Suprapubic skin (tissue), 4 donors: ENCODE measurements around the gene CACNA1I. TPM values are rescaled to one million over a fixed set of nuclear protein-coding genes. Genes with fewer than 3 reads are reported as not detected.

Experiments used
- DNase-seq, 2 donors: peaks; one replicate each; pipeline ENCODE4 v3.0.0-alpha.2; 2019; ENCODE audit warnings: low spot score in 2 of 2
- H3K27ac ChIP-seq: fragments of 200-600 bp; sonication (generic); one replicate; pipeline ENCODE4 v1.5.1; 2019
- H3K27me3 ChIP-seq: fragments of 200-600 bp; sonication (generic); one replicate; pipeline ENCODE4 v1.5.1; 2019
- H3K36me3 ChIP-seq: fragments of 200-600 bp; sonication (generic); one replicate; pipeline ENCODE4 v1.5.1; 2019
- H3K4me1 ChIP-seq: fragments of 200-600 bp; sonication (generic); one replicate; pipeline ENCODE4 v1.5.1; 2019
- H3K4me3 ChIP-seq: fragments of 200-600 bp; sonication (generic); one replicate; pipeline ENCODE4 v1.5.1; 2019; ENCODE audit warnings: mild to moderate bottlenecking
- H3K9me3 ChIP-seq: fragments of 200-600 bp; sonication (generic); one replicate; pipeline ENCODE4 v1.5.1; 2019
- EP300 ChIP-seq: sonication (generic); formaldehyde crosslinking; IDR thresholded peaks from one replicate; pipeline ENCODE4 v1.6.1; 2017; ENCODE audit warnings: antibody characterized with exemption
- POLR2A ChIP-seq, 2 donors: fragments of 450-650 bp; IDR thresholded peaks; one replicate each; pipeline ENCODE4 v1.6.1; 2017; ENCODE audit warnings: antibody characterized with exemption in 2 of 2, mild to moderate bottlenecking in 2 of 2, moderate library complexity in 2 of 2
- POLR2AphosphoS5 ChIP-seq, 3 donors: sonication (generic); formaldehyde crosslinking; IDR thresholded peaks; one replicate each; pipeline ENCODE4 v1.6.1; 2017; ENCODE audit warnings: antibody characterized with exemption in 3 of 3
- WGBS: methylation state at CpG from one replicate; pipeline ENCODE4 v1.1.5; 2018; 5-methylcytosine and 5-hydroxymethylcytosine counted together
- total RNA-seq, 4 donors: library from RNA; depleted of rRNA; stranded (reverse); fragments of >200 nt; gene quantifications; one replicate each; pipeline ENCODE4 v1.1.0, GENCODE V29; 2016
- TF ChIP-seq, protein P1 (sequence below), 2 donors: fragments of 200-600 bp in 1 of 2; fragments of 450-650 bp in 1 of 2; sonication (generic) in 1 of 2; IDR thresholded peaks; one replicate each; pipeline ENCODE4 v1.5.1; 2016 to 2019; ENCODE audit warnings: antibody characterized with exemption in 2 of 2, mild to moderate bottlenecking in 1 of 2, moderate library complexity in 1 of 2

The CACNA1I gene
- total RNA-seq, 4 donors from 2014 or later: 0.08 to 0.80 (median 0.17) TPM; not detected in 1

DNA sequence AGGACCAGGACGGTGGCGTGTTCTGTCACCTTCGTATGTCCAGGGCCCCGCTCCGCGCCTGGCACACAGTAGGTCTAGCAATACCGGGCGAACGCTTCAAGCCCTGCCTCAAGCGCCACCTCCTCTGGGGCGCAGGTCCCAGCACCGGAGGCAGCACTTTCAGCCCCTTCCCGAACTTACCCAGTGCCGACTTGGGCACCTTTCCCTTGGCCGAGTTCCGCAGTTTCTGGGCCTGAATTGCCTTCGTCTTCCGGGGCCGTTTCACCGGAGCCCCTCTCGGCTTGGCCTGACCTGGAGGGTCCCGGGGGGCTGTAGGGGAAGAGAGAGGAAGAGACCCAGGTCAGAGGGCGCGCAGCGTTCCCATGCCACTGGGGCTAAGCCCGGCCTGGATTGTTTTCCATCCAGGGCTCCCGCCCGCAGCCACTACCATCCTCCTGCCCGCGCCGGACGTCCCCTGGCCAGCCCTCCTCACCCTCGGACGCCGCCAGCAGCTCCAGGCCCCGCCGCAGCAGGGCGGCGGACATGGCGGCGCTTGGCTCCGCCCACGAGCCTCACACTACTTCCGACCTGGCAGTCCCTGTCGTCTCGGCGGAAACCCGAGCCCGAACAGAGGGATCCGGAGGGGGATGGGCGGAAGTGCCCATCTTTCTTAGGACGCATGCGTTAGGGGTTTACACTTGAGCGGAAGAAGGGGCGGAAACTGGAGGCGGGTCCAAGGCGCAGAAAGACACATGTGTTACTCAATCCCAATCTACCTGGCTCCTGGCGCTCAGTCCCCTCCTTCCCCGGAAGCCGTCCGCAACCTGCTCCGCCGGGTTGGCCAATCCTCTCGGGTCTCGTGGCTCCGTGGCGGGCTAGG lies 38.1 kb upstream of the CACNA1I start, which contains the start of gene RPS19BP1:
TSS of gene RPS19BP1 (minus strand) at position 534 of the 859 bp plus-strand sequence. CDS start at position 524, 10 bp downstream.
- Histone ChIP-seq H3K4me3 (peak within 1 kb of the TSS; percentile 91), H3K27me3 (no peaks in the 10 kb centered on the region), H3K36me3 (peaks cover 10% of the 10 kb centered on the region), H3K4me1 (peaks cover 64% of the 10 kb centered on the region), H3K9me3 (no peaks in the 10 kb centered on the region), H3K27ac (peak within 1 kb of the TSS; percentile 94)
- WGBS: under 1% methylated on average over 37 of the region's 67 CpGs
- DNase-seq: peak; percentile 99 to 100
- TF ChIP-seq EP300 (no peak), POLR2AphosphoS5 (IDR thresholded peaks at IDR 0.05) (peak; percentile 5 to 95 (median 69)), POLR2A (IDR thresholded peaks at IDR 0.05) (peak in 1 of 2 donors; percentile 90)
- TF ChIP-seq, protein P1, sequence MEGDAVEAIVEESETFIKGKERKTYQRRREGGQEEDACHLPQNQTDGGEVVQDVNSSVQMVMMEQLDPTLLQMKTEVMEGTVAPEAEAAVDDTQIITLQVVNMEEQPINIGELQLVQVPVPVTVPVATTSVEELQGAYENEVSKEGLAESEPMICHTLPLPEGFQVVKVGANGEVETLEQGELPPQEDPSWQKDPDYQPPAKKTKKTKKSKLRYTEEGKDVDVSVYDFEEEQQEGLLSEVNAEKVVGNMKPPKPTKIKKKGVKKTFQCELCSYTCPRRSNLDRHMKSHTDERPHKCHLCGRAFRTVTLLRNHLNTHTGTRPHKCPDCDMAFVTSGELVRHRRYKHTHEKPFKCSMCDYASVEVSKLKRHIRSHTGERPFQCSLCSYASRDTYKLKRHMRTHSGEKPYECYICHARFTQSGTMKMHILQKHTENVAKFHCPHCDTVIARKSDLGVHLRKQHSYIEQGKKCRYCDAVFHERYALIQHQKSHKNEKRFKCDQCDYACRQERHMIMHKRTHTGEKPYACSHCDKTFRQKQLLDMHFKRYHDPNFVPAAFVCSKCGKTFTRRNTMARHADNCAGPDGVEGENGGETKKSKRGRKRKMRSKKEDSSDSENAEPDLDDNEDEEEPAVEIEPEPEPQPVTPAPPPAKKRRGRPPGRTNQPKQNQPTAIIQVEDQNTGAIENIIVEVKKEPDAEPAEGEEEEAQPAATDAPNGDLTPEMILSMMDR (IDR thresholded peaks at IDR 0.05): no peak

DNA sequence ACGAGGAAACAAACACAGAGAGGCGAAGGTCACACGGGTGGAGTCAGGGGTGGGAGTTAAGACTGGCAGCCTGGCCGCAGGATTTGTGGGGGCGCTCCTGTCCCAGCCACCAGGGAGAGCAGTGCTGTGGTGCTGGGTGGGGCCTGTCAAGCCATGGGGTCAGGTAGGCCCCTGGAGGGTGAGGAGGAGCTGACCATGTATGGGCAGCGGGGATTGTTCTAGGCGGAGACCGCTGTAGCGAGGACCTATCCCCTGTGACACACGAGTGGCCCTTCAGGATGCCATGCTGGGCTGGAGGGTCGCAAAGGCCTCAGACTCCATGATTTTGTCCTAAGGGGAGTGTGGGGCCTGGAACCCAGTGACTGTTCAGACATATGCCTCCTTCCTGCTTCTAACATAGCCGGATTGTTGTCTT lies 36.5 kb upstream of the CACNA1I start:
- no peak for DNase-seq
- no peaks in the 10 kb centered on the region for H3K27me3 ChIP-seq
- H3K4me1 ChIP-seq: peaks cover 47% of the 10 kb centered on the region
- 82% methylated on average over 11 of the region's 12 CpGs for WGBS
- no peak overlapping the region for H3K4me3 ChIP-seq
- H3K27ac ChIP-seq: no peak overlapping the region
- H3K9me3 ChIP-seq: no peaks in the 10 kb centered on the region
- H3K36me3 ChIP-seq: peaks cover 5% of the 10 kb centered on the region
- TF ChIP-seq, protein P1 (IDR thresholded peaks at IDR 0.05): no peak
- no peak for TF ChIP-seq EP300
- TF ChIP-seq POLR2AphosphoS5 (IDR thresholded peaks at IDR 0.05): no peak
- TF ChIP-seq POLR2A (IDR thresholded peaks at IDR 0.05): no peak

DNA sequence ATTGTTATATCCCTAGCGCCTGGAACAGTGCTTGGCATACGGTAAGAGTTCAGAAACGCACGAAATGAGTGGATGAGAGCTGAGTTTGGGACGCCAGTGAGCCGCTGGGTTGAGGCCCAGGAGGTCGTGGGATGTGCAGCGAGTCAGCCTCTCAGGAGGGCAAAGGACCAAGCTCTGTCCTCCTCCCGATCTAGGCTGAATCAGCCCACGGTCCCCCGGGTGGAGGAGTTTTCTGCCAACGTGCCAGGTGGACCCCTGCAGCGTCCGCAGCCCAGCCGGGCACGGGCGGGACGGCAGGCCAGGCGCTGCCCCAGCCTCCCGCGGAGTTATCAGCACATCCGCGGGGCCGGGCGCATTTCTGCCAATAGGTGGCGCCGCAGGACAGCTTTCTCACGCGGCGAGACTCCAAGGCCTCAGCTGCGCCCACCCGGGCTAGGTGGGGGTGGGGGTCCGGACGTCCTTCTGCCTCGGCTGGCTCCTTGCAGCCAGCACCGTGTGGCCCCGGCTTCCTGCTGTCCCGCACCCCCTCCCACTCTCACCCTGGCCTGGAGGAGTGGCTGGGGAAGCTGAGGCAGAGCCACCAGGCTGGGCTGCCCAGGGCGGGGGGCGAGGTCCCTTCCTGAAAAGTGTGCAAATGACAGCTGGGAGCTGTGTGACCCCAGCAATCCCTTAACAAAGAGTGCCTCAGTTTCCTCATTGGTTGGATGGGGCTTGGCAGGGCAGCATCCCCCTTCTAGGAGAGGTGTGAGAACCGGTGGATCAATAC lies 35.8 kb upstream of the CACNA1I start:
- H3K27ac ChIP-seq: no peak overlapping the region

DNA sequence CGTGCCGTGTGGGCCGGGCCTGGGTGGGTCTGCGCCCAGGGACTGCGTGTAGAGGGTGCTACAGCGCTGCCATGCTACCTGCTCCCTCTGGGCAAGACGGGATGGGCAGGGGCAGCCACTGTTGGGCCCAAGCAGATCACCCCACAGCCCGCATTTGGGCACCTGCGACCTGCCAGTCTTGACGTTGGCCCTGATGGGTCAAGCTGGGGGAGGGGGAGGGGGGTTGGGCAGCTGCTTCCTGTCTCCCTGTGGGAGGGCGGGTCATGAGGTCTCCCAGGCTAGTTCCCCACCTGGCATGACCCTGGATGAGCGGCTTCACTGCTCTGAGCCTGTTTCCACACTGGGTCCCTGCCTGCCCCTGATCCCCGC lies 35.2 kb upstream of the CACNA1I start:
- Histone ChIP-seq H3K36me3 (no peaks in the 10 kb centered on the region), H3K4me3 (no peak overlapping the region), H3K27me3 (no peaks in the 10 kb centered on the region), H3K27ac (no peak overlapping the region), H3K9me3 (no peaks in the 10 kb centered on the region), H3K4me1 (peaks cover 35% of the 10 kb centered on the region)
- DNase-seq: no peak
- WGBS: 63% methylated on average over 4 of the region's 13 CpGs
- TF ChIP-seq, protein P1 (IDR thresholded peaks at IDR 0.05): no peak
- TF ChIP-seq POLR2A (IDR thresholded peaks at IDR 0.05) (no peak), POLR2AphosphoS5 (IDR thresholded peaks at IDR 0.05) (no peak), EP300 (no peak)

More for the DNA sequence above, 35.8 kb upstream of the CACNA1I start:
- peak; percentile 91 to 93 for DNase-seq
- no peak for TF ChIP-seq POLR2A (IDR thresholded peaks at IDR 0.05)
- TF ChIP-seq, protein P1 (IDR thresholded peaks at IDR 0.05): peak; percentile 85 to 95
- H3K36me3 ChIP-seq: peaks cover 1% of the 10 kb centered on the region
- 6% methylated on average over 4 of the region's 41 CpGs for WGBS
- peaks cover 41% of the 10 kb centered on the region for H3K4me1 ChIP-seq
- no peaks in the 10 kb centered on the region for H3K9me3 ChIP-seq
- H3K4me3 ChIP-seq: peak overlapping the region; percentile 12
- no peaks in the 10 kb centered on the region for H3K27me3 ChIP-seq
